Measurements from ENCODE around the gene KLHDC7B.

KLHDC7B gene

GRCh38 chr22:50574383-50574755, 28.7 kb downstream of the KLHDC7B start:
- DNase-seq: no peak

GRCh38 chr22:50575426-50575941, 29.8 kb downstream of the KLHDC7B start:
- DNase-seq: no peak

GRCh38 chr22:50576070-50576469, 30.4 kb downstream of the KLHDC7B start:
- DNase-seq: no peak

- DNase-seq: no peak
Observed at GRCh38 chr22:50576806-50577696, 31.4 kb downstream of the KLHDC7B start.

GRCh38 chr22:50577697-50577986, 31.9 kb downstream of the KLHDC7B start:
- DNase-seq: no peak

GRCh38 chr22:50577987-50578775, 32.5 kb downstream of the KLHDC7B start, which contains the start of gene CPT1B:
TSS of gene CPT1B (minus strand) at chr22:50578427. CDS start at chr22:50577915, 512 bp downstream.
- DNase-seq: no peak

GRCh38 chr22:50578776-50579310, 33.1 kb downstream of the KLHDC7B start:
- no peak for DNase-seq

- no peak for DNase-seq
Observed at GRCh38 chr22:50579752-50580151, 34.1 kb downstream of the KLHDC7B start.

GRCh38 chr22:50581031-50581949, 35.6 kb downstream of the KLHDC7B start:
- DNase-seq: no peak

- no peak for DNase-seq
Observed at GRCh38 chr22:50581950-50582492, 36.3 kb downstream of the KLHDC7B start.

GRCh38 chr22:50582493-50583293, 37.0 kb downstream of the KLHDC7B start, which contains the start of gene CHKB:
TSS of gene CHKB (minus strand) at chr22:50582849. CDS start at chr22:50582781, 68 bp downstream.
- DNase-seq: peak; percentile 97

GRCh38 chr22:50583294-50583861, 37.7 kb downstream of the KLHDC7B start:
- no peak for DNase-seq

GRCh38 chr22:50584106-50585096, 38.7 kb downstream of the KLHDC7B start:
- no peak for DNase-seq

- DNase-seq: no peak
Observed at GRCh38 chr22:50585238-50585637, 39.5 kb downstream of the KLHDC7B start.

GRCh38 chr22:50585781-50586180, 40.1 kb downstream of the KLHDC7B start:
- no peak for DNase-seq

- no peak for DNase-seq
Observed at GRCh38 chr22:50586416-50586815, 40.7 kb downstream of the KLHDC7B start.

GRCh38 chr22:50587407-50587806, 41.7 kb downstream of the KLHDC7B start:
- DNase-seq: no peak

GRCh38 chr22:50595189-50595588, 49.5 kb downstream of the KLHDC7B start:
- DNase-seq: no peak

- no peak for DNase-seq
Observed at GRCh38 chr22:50597097-50597496, 51.4 kb downstream of the KLHDC7B start.
